GM19328 (cell line): Measurements from ENCODE around the gene BBS4.
"Not testable (repeated sequence)": the region's sequence is repeated elsewhere in the genome, so short reads cannot be mapped to it uniquely, and the experiment has no call there.

ENCODE experiments used
- ATAC-seq: cut with Tn5 transposase; IDR thresholded peaks from one replicate; pipeline ENCODE4 v1.9.1; 2021; ENCODE audit warnings: mild to moderate bottlenecking, moderate library complexity; ENCODE audit not compliant: unreplicated experiment

Gene BBS4

DNA sequence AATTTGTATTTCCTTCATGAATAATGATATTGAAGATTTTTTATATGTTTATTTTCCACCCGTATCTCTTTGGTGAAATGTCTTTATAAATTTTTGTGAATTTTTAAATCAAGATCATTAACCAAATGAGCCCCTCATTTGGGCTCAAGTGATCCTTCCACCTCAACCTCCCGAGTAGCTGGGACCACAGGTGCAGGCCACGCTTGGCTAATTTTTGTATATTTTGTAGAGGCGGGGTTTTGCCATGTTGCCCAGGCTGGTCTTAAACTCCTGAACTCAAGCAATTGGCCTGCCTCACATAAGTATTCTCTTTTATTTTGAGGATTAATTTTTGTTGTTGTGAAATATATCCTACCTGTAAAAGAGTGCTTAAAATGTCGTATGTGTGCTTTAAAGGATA is 4.9 kb downstream of the BBS4 start:
- no peak for ATAC-seq

DNA sequence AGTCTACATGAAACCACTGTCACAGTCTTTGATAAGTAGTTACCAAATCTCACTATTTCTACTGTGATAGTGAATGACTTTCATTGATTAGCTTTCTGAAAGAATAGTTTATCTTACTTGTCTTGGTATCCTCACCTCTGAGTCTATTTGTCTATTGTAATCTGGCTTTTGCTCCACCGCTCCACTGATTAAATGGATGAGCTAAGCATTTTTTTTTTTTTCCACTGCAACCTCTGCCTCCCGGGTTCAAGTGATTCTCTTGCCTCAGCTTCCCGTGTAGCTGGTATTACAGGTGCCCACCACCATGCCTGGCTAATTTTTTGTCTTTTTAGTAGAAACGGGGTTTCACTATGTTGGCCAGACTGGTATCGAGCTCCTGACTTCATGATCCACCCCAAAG is 12.9 kb downstream of the BBS4 start:
- no peak for ATAC-seq

DNA sequence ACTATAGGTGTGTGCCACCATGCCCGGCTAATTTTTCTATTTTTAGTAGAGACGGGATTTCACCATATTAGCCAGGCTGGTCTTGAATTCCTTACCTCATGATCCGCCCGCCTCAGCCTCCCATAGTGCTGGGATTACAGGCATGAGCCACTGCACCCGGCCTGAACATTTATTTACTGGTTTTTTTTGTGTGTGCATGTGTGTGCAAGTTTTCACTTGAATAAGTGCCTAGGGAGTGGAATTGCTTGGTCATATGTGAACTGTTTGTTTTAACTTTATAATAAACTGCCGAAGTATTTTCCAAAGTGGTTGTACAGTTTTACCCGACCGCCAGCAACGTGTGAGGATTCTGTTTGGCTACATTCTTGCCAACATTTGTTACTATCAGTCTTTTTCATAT is 14.1 kb downstream of the BBS4 start:
- no peak for ATAC-seq

DNA sequence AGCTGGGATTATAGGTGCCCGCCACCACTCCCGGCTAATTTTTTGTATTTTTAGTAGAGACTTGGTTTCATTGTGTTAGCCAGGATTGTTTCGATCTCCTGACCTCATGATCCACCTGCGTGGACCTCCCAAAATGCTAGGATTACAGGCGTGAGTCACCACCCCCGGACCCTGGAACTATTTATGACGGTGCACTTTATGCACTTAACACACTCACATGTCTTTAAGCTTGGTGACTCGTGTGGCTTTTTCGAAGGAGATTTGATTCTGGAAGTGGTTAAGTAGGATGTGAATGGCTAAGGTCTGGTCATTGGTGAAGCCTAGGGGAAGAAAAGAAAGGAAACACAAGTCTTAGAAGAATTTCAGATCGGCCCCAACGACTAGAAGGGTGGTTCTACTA is 20.3 kb downstream of the BBS4 start:
- ATAC-seq, result no peak

DNA sequence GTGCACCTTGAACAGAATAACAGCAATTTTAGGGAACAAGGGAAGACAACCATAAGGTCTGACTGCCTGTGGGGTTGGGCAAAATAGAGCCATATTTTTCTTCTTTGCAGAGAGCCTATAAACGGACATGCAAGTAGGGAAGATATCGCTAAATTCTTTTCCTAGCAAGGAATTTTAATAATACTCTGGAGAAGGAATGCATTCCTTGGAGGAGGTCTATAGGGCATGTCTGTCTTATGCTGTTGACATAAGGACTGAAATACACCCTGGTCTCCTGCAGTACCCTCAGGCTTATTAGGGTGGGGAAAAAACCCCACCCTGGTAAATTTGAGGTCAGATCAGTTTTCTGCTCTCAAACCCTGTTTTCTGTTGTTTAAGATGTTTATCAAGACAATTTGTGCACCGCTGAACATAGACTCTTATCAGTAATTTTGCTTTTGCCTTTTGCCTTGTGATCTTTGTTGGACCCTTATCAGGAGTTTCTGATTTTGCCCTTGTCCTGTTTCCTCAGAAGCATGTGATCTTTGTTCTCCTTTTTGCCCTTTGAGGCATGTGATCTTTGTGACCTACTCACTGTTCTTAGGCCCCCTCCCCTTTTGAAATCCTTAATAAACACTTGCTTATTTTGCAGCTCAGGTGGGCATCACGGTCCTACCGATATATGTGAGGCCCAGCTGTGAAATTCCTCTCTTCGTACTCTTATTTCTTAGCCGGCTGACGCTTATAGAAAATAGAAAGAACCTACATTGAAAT is 22.7 kb downstream of the BBS4 start:
- ATAC-seq, result not testable (repeated sequence)

DNA sequence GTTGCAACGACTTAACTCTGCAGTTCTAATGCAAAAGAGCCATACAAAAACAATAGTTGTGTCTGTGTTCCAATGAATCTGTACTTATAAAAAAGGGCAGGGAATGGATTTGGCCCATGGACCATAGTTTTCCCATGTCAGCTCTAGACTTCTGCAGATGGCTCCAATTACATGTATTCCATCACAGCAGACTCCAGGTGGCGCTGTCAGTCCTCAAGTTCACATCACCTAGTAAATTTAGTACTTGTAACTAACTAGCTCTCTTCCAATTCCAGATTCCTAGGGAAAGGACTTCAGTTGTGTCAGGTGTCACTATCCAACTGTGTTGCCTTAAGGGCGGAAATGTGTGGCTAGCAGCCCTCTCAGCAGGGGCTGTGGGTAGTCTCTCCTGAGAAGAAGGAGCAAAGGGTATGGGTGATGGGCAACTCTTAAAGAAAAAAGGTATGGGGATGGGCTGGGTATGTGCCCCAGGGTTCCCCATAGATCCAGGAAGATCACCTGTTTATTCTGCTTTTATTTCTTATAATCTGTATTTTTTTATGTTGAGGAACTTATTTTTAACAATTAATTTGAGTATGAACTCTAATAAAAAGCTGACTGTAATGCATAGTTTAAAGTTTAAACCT is 36.2 kb downstream of the BBS4 start:
- no peak for ATAC-seq

DNA sequence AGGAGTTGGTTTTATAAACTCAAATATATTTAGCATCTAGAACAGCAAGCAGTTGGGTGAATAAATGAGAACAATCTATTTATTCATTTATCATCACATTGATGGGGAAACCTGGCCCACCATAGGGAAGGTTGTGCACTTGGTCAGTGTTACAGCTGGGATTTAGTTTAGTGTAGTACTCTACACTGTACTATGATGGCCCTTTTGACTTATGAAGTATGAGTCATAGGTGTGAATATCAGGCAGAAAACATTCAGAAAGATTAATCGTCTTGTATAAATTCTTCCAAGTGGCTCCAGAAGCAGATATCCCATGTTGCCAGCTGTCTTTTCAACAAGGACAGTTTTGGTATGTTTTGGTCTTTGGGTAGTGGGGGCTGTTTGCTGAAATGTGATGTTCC is 38.0 kb downstream of the BBS4 start:
- no peak for ATAC-seq

DNA sequence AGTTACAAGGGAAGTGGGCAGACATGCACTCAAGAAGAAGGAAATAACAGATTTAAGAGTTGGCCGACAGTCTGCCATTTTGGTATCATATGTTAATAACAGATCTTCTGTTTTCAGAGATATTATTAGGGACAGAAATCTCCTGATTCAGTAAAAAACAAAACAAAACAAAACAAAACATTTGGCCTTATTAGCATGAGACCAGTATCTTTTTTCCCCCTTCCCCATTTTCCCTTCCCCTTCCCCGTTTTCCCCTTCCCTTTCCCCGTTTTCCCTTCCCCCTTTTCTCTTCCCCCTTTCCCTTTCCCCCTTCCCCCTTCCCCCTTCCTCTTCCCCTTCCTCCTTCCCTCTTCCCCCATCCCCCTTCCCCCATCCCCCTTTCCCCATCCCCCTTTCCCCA is 39.4 kb downstream of the BBS4 start:
- no peak for ATAC-seq

DNA sequence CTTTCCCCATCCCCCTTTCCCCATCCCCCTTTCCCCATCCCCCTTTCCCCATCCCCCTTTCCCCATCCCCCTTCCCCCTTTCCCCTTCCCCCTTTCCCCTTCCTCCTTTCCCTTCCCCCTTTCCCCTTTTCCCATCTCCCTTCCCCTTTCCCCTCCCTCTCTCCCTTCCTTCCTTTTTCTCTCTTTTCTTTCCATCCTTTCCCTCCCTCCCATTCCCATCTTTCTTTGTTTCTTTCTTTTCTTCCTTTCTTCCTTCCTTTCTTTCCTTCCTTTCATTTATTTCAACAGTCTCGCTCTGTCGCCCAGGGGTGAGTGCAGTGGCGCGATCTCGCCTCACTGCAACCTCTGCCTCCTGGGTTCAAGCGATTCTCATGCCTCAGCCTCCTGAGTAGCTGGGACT is 39.8 kb downstream of the BBS4 start:
- ATAC-seq, result not testable (repeated sequence)

DNA sequence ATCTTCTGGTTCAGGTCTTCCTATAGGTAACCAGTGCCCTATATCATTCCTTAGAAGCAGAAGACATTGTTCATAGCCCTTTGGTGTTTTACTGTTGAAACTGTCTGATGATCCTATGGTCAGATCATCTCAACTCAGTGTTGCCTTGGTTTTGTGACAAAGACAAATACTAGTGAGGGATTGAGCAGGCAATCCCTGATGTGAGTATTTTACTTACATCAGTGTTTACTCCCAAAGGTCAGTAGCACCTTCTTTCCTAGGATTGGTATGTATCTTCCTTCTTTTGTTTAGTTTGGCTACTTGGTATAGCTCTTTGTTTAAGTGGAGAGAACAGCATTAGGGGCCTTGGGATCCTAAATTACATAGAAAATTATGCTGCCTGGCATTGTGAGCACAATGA is 41.1 kb downstream of the BBS4 start:
- no peak for ATAC-seq

DNA sequence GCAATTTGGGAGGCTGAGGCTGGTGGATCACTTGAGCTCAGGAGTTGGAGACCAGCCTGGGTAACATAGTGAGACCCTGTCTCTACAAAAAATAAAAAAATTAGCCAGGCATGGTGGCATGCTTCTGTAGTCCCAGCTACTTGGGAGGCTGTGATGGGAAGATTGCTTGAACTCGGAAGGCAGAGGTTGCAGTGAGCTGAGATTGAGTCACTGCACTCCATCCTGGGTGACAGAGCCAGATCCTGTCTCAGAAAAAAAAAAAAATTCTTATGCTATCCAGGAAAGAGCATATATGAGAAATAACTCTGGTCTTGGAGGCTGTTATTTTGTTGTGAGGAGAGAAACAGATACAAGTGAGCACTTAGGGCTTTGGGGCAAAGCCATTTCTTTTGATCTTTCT is 42.2 kb downstream of the BBS4 start:
- not testable (repeated sequence) for ATAC-seq

DNA sequence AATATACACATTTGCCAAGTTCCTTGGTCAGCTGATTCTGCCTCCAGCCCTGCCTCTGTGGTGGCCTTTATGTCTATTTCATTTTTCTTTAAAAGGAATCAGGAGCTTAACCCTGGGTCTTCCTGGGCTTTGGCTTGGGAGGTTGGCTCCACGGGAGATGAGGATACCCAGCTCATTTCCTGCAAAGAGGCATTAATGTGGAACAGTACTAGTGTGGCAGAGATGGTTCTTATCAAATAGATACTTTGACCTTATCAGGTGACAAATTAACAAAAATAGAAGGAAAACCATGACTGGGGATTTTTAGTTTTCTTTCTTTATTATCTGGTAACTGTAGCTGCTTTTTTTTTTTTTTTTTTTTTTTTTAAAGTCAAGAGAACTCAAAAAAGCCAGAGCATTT is 42.8 kb downstream of the BBS4 start:
- no peak for ATAC-seq

DNA sequence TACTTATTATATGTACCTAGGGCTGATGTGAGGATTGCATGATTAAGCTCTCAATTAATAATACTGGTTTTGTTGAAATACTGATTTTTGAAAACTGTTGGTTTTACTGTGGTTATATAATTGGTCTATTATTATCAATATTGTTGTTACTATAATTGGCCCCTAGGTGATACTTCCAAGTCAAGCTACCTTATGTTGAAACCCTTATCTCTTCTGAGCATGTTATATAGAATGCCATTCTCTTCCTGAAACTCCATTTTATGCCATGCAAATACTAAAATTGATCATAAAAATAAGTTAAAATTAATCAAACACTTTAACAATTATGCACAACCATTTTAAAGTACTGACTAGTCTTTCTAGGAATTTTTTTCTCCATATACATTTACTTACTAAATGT is 46.1 kb downstream of the BBS4 start:
- ATAC-seq, result no peak

DNA sequence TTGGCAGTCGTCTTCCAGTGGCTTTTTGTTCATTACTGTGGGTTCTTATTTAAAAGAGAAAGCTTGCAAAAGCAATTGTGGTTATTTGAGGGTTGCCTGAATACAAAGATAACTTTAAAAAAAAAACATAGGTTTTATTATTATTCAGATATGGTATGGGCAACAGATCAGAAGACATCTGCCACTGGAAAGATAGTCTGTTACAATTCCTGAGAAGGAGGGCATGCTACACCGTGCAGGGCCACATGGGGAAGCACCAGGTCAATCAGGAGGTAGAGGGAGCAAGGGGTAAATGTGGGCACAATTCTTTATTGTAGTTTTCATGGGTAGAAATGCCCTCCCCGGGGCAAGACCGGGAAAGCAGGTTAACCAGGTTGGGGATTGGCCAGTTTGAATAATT is 46.5 kb downstream of the BBS4 start:
- no peak for ATAC-seq

DNA sequence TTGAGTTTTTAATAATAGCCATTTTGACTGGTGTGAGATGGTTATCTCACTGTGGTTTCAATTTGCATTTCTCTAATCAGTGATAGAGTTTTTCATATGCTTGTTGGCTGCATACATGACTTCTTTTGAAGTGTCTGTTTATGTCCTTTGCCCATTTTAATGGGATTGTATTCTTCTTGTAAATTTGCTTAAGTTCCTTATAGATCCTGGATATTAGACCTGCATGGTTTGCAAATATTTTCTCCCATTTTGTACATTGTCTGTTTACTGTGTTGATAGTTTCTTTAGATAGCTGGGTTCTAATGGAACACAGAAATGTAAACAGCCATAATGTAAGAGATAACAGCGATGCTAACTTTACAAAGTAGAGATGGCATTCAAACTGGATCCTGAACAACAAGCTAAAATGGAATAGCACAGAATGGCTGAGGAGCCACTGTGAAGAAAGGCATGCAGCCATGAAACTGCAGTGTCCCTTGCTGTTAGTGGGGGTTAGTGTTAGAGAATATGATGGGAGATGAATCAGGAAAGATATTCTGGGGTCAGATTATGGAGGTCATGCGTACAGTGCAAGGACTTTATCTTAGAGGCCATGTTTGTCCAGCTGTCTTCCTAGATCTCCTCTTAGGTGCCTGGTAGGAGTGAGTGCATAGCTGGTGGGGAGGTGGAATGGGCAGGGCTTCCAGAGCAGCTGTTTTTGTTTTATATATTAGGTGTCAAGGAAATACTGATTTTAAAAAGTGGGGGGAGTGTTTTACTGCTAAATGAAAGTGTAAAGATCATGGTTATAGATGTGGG is 48.1 kb downstream of the BBS4 start:
- no peak for ATAC-seq

DNA sequence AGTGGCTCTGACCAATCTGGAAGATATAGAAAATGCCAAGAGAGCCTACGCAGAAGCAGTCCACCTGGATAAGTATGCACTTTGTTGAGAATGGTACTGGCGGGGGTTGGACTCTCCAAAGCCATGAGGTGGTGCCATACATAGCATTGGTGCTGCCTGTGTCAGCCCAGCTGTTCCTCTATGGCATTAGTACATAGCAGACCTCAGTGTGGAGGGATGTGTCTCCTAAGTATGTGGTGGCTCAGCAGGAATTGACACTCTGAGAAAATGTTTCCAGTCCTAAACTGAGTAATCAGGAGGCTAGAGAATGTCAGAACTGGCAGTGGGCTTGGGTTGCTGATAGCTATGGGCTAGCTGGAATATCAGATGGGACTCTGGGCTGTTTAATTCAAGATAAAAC is 49.1 kb downstream of the BBS4 start:
- ATAC-seq, result no peak

DNA sequence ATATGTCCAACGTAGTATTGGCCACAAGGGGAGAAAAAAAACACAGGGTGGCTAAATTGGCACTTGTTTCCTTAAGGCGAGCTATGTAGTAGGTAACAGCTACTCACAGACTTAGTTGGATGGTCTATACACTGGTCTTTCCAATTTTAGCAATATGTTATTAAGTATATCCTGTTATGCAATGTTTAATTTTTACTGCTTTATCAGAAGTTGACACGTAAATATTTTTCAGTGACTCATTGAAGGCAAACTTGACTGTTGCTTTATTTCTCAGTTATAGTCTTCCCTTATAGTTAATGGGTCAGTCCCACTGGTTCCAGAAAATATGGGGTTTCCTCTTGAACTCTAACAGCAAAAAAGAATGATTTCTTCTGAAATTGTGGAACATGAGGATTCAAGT is 51.1 kb downstream of the BBS4 start:
- no peak for ATAC-seq

DNA sequence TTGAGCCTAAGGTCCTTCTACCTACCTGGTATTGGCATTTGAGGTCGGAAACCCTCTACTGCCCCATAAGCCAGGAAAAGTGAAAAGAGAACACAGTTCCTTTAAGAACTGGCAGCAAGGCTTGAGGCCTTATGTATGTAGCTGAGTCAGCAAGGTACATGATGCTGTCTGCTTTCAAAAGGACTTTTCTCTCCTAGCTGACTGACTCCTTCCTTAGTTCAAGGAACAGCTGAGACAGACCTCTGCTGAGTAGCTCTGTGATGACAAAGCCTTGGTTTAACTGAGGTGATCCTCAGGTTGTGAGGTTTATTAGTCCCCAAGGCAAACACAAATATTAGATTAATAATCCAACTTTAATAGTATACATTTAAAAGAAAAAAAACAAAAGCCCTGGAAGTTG is 51.7 kb downstream of the BBS4 start:
- no peak for ATAC-seq

DNA sequence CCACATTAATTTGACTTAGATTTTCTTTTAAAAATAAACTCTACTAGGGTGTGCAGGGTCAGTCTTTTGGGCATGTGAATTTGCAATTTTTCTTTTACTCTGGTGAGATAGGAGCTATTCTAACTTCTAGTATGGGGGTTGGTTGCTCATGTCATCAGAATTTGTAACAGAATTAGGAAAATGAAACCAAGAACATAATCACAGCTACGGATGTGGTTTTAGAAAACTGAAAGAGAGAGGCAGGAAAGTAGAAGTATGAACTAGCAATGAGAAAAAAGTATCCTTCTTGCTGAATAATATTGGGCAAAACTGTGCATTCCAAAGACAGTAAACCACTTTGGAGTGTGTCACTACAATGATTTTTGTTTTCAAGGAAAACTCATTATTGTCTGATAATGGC is 54.2 kb downstream of the BBS4 start:
- no peak for ATAC-seq

DNA sequence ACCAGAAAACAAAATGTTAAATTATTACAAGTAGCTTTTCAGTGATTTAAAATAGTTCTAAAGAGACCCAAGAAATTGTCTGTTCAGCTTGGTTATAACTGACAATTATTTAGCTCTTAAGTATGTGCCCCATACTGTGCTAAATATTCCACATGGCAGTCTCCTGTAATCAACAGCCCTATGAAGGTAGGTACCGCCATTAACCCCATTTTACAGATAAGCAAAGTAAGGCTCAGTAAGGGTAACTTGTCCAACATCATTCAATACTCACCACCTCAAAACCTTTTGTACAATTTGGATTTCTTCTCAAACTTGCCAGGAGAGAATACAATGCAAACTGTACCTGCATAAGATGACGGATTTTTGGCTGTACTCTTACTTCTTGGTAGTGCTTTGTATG is 63.7 kb downstream of the BBS4 start:
- ATAC-seq, result no peak

DNA sequence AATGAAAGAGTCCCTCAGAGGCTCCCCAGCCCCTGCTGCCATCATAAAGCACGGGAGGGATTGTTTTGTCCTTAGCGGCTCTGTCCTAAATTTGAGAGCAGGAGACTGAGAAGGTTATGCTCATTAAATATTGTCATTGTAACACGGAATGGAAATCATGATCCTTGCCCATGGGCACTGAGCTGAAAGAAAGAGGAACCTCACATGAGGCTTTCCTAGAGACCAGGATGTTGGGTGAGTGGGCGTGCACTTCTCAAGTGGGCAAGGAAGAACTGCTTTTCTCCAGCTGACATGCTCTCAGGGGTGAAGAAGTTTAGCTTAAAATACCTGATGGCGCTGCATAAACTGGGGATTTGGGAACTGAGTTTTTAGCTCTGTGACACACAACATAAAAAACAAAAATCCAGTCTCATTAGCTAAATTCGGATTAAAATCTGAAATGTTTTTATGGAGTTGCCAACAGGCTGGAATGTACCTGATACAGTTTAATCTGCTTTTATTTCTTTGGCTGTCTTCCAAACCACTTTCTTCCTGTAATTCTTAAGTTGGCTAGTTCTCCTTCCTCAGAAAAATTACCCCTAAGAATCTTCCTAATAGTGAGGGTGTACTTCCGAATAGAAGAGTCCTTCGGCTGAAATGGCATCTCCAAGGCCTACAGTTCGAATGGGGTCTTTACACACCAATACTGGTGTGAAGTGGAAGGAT is 65.9 kb downstream of the BBS4 start:
- no peak for ATAC-seq

DNA sequence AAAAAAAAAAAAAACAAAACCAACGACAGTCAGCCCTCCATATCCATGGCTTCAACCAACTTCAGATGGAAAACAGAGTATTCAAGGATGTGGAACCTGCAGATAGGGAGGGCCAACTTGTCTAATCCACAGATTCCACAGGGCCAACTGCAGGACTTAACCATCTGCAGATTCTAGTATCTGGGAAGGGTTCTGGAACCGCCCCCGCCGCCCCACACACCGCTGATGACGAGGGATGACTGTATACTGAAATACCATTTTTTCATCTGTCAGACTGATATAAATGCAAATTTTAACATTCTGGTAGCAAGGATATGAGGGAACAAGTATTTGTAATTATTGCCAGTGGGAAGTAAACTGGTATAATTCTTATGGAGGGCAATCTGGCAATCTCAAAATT is 68.1 kb downstream of the BBS4 start:
- ATAC-seq, result no peak
